22Rv1 (cell line): ENCODE results near the gene ARHGAP10.

Experiments used
- H3K27ac ChIP-seq: fragments of 450-650 bp; 2 replicates; pipeline ENCODE4 v1.5.1; 2017
- CTCF ChIP-seq: fragments of 450-650 bp; IDR thresholded peaks from 2 replicates; pipeline ENCODE4 v1.5.1; 2017; ENCODE audit warnings: mild to moderate bottlenecking
- ZFX ChIP-seq: fragments of 450-650 bp; IDR thresholded peaks from 2 replicates; pipeline ENCODE4 v1.6.1; 2017; ENCODE audit warnings: antibody characterized with exemption, borderline replicate concordance

Gene ARHGAP10

DNA sequence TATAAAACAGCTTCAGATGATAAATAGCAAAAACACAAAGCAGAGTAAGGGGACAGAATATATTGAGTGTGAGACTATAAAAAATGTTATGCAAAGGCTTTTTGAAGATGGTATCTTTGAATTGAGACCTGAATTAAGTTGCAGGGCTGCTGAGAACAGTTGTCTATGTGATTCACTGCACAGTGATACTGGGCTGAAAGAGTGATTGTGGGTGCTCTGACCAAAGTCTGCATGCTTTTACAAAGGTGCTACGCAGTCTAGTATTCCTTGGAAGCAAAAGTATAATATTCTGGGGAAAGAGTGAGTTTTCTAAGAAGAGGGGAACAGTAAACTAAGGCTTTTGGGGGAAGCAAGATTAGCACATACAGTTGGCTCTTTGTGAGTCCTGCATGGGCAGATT is 234.0 kb downstream of the ARHGAP10 start:
- no peak for TF ChIP-seq CTCF
- no peak for TF ChIP-seq ZFX
- no peak overlapping the region for H3K27ac ChIP-seq

- H3K27ac ChIP-seq, result no peak overlapping the region
- TF ChIP-seq ZFX (no peak), CTCF (no peak)
Measured at GRCh38 chr4:147968641-147969040, 236.8 kb downstream of the ARHGAP10 start.

DNA sequence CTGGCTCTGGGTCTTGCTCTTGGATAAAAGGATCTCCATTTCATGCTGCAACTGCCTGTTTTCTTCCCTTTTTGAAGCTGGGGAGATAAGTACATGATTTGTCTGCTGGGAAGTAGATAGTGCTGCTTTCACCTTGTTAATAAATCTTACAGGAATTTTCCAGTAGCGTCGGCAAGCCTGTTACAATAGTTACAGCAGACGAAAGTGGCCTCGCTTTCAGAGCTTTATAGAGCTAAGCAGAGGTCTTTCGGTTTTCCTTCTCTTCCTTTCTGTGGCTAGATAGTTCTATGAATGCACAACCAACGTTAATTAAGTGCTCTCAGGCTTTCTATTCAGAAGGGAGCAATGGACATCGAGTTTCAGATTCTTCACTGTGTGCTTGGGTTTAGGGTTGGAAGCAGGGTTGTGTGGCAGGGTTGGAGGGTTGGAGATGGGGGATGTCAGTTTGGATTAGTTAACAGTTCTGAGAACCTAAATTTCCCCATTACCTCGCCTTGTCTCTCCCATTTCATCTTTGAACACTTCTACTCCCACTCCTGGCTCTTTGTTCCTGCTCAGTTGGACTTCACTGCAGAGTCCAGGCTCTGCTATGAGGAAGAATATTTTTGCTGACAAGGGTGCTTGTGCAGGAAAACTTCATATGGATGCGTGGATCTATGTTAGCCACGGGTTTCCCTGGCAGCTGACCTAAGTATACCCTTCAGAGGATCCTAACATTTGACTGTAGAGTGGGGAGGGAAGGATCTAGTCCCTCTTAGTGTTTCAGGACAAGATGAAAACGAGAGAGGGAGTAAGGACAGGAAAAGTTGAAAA is 237.9 kb downstream of the ARHGAP10 start:
- TF ChIP-seq ZFX (no peak), CTCF (no peak)
- H3K27ac ChIP-seq, result no peak overlapping the region

DNA sequence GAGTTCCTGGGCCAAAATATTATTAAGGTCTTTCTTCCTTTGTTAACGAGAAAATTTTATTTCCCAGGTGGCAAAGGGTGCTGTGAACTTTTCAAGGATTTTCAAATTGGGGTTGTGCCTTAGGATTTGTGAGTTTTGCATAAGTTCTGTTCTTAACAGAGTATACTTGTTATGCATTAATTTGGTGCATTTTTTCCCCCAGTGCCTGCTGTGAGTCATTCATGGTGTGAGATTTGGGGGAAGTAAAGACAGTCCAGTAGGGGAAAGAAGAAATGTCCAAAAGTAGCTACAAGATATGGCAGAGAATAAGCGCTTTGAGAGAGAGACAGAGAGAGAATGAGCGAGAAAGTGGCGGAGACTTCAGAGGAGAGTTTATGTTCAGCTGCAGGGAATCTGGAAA is 239.2 kb downstream of the ARHGAP10 start:
- TF ChIP-seq CTCF (no peak), ZFX (no peak)
- no peak overlapping the region for H3K27ac ChIP-seq

DNA sequence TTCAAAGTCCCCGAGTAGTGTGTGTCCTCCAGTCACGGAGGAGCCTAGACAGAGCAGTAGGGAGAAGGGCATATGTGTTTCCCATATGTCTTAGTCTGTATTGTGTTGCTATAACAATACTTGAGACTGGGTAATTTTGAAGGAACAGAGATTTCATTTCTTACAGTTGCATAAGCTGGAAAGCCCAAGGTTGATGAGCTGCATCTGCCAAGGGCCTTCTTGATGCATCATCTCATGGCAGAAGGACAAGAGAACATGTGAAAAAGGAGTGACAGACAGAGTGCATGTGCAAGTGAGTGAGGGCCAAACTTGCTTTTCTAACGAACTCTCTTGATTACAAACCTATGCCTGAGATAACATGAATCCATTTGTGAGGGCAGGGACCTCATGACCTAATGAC is 243.4 kb downstream of the ARHGAP10 start:
- TF ChIP-seq ZFX (no peak), CTCF (no peak)
- H3K27ac ChIP-seq, result no peak overlapping the region

DNA sequence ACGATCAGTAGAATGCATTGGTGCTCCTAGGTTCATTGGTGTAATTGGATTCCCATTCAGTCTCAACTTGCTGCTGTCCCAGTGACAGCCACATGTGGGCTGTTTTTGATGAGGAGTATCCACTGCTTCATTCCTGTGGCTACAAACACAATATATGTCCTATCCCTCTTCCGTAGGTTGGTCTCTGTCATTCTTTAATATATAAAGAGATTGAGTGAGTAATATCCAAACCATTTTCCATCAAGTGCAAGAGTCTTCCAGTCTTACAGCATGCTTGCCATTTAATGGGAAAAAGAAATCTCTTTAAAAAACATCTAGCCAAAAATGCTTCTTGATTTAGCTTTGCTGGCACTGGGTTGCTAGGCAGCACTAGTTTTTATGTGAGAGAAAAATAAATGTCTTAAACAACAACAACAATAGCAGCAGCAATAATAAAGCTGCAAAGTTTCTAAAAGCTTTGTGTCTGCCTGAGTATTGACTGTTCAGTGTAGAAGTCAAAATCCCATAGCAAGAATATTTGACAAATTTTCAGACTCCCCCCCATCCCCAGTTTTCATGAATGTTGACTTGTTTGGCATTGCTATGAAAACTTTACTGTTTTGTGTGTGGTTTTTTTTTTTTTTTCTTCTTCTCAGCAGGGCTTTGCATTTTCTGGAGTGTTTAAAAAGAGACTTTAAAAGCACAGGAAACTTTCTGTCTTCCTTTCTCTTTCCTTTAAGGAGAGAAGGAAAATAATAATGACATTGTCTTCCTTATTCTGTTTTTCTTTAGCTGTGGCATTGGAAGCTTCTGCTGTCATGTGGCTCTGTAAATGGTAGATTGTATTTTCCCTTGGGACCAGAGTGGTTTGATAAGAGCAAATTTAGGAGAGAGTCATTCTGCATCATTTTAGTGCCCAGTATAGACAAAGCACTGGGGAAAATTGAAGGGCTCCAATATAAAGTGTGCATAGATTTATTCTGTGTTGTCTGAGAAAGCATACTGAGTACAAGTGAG is 244.3 kb downstream of the ARHGAP10 start:
- H3K27ac ChIP-seq, result no peak overlapping the region
- TF ChIP-seq CTCF (no peak), ZFX (no peak)

DNA sequence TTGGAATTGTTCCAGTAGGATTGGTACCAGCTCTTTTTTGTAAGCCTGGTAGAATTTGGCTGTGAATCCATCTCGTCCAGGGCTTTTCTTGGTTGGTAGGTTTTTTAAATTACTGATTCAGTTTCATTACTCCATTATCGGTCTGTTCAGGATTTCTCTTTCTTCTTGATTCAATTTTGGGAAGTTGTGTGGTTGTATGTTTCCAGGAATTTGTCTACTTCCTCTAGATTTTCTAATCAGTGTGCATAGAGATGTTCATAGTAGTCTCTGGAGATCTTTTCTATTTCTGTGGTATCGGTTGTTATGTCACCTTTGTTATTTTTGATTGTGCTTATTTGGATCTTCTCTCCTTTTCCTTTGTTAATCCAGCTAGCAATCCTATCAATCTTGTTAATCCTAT is 248.7 kb downstream of the ARHGAP10 start:
- TF ChIP-seq ZFX (no peak), CTCF (no peak)
- H3K27ac ChIP-seq, result no peak overlapping the region
